GM12874 (cell line): ENCODE measurements around the gene ADCY3.

Experiments
- TF ChIP-seq, protein P1 (sequence below): IDR thresholded peaks from 2 replicates; pipeline ENCODE4 v1.5.1; 2011; ENCODE audit warnings: low read depth, mild to moderate bottlenecking, control low read depth, low read length, moderate library complexity; ENCODE audit not compliant: insufficient read depth

Gene ADCY3

DNA sequence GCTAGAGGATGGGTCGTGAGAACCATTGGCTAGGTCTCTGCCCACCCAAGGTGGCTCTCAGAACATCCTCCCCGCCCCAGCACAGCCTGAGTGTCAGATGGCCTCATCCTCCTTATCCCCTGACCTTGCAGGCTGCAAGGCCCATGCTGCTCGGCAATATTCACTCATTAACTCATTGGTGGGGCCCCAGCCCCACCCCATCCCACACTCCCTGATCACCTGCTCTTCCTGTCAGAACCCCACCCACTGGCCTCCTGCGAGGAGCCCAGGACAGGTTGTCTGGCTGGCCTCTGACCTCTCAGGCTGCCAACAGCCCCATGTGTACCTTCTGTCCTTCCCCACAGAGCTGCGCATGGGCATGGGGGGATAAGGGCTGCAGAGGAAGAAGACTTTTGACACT is 5.3 kb downstream of the ADCY3 start:
- TF ChIP-seq, protein P1, sequence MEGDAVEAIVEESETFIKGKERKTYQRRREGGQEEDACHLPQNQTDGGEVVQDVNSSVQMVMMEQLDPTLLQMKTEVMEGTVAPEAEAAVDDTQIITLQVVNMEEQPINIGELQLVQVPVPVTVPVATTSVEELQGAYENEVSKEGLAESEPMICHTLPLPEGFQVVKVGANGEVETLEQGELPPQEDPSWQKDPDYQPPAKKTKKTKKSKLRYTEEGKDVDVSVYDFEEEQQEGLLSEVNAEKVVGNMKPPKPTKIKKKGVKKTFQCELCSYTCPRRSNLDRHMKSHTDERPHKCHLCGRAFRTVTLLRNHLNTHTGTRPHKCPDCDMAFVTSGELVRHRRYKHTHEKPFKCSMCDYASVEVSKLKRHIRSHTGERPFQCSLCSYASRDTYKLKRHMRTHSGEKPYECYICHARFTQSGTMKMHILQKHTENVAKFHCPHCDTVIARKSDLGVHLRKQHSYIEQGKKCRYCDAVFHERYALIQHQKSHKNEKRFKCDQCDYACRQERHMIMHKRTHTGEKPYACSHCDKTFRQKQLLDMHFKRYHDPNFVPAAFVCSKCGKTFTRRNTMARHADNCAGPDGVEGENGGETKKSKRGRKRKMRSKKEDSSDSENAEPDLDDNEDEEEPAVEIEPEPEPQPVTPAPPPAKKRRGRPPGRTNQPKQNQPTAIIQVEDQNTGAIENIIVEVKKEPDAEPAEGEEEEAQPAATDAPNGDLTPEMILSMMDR = no peak

DNA sequence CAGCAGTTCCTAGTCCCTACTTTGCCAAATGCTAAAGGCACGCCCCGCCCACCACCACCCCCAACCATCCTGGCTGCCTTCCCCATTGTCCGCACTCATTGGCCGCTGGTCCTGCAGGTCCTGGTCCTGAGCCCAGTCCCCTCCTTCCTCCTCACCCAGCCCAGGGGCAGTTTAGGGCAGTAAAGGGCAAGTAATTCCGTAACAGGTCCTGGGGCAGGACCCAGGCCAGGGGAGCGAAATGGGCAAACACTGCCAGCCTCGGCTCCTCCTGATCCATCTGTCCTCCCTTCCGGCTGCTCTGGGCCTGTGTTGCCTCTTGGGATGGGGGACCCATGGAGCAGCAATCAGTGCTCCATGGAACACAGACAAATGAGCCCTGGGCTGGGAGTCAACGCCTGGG is 6.1 kb downstream of the ADCY3 start:
- TF ChIP-seq, protein P1 = no peak

DNA sequence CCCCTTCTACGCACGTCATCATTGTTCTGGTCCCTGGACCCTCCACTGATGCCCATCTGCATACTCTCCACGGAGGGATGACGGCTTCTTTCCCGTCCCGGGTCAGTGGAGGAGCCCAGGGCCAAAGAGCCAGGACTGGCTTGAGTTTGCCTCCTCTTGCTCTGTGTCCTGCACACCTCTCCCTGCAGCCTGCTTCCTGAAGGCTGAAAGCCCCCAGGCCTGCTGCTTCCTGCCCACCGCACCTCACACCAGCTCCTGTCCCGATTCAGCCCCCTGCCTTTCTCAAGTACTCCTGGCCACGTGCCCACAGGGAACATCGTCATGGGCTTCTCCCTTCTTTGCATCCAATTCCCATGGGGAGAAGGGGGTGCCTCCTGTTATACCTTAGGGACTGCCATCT is 7.1 kb downstream of the ADCY3 start:
- TF ChIP-seq, protein P1 = no peak

DNA sequence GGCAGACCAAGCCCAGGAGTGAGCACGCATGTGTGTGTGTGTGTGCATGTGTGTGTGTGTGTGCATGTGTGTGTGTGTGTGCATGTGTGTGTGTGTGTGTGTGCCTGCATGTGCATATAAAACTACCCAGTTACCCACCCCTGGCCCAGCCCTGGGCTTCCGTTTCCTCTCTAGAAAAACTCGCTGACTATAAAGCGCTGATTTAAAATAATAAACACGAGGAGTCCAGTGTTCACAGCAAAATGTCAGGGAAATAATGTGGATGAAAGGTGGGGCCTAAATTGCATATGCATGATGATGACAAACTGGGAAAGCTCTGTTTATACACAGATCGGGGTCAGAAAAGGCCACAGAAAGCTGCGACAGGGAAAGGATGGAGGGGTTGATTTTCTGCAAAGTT is 7.5 kb downstream of the ADCY3 start:
- TF ChIP-seq, protein P1 = no peak

DNA sequence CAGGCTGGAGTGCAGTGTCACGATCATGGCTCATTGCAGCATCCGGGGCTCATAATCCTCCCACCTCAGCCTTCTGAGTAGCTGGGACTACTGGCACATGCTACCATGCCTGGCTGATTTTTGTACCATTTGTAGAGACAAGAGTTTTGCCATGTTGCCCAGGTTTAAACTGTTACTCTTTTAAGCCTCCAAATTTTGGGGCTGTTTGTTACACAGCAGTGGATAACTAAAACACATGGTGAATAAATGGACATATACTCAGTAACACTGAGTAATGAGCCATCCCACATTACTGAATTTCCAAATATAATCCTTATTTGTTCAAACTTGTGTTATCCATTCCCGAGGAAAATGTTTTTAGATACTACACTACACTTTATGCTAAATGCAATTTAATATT is 9.8 kb downstream of the ADCY3 start:
- TF ChIP-seq, protein P1 = no peak

DNA sequence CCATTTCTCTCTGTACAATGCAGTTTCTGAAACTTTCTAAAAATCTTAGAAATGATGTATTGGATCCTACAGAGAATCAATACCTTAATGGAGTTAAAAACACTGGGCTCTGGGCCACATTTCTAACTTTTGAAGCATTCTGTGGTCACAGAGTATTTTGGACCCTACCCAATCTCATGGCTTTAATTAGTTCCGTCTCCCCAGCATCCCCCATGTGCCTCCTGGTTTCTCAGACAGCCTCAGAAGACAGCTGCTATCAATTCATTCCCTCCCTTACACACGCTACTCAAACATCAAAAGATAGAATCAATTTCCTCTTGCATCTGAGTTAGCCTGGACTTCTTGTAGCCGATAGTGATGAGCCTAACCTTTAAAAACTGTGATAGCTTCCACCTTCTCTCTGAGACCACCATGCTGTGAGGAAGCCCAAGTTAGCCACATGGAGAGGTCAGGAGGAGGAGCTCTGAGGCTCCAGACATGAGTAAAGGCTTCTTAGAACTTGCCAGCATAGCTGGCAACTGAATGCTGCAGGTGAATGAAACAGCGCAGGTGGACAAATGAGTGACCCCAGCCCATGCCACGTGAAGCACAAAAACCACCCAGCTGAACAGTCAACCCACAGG is 10.4 kb downstream of the ADCY3 start:
- TF ChIP-seq, protein P1 = no peak

DNA sequence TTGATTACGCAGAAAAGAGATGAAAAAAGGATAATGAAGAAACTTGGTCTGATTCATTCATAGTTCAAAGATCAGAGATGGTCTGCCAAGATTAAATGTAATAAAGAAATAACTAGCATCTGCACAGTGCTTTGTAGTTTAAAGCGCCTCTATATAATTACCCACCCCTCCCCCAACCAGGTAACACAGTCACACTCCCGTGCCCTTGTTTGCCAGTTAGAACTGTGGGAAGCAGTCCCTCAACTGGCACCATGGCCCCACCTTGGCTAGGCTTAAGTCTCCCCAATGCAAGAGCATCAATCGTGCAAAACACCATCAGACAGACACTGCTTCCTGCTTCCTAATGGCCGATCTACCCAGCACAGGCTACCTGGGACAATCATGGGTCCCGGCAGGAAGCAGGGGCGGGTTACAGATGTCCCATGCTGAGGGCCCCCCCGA is 11.6 kb downstream of the ADCY3 start:
- TF ChIP-seq, protein P1 = no peak

DNA sequence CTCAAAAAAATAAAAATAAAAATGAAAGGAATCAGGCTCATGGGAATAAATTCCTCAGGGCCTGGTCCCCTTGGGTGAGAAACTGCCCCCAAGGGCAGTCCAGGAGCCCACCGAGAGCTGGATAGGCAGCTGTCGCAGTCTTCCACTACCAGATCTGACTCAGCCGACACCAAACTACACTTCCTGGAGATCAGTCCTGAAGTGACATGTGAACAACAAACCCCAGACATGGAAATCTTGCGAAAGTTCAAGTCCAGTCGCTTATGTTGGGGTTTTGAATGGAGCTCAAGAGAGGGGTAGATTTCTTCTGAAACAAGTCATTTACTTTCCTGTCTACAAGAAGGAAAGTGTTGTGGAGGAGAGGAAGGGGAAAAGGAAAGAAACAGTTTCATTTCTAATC is 12.9 kb downstream of the ADCY3 start:
- TF ChIP-seq, protein P1 = no peak
